Esophagus squamous epithelium (tissue), 5 donors: ENCODE results near the gene ITGA7. TPM values are rescaled to one million over a fixed set of nuclear protein-coding genes. Genes with fewer than 3 reads are reported as not detected.
A peak's percentile ranks its signal among the peaks of the same experiment; 100 is the strongest.

Source experiments
- DNase-seq: peaks from one replicate; lab custom pipeline; 2025; lab: John Stamatoyannopoulos, UW
- H3K27ac ChIP-seq, 4 donors: fragments of 200-600 bp; sonication (generic); one replicate each; pipeline ENCODE4 v1.5.1; 2016 to 2019; ENCODE audit warnings: mild to moderate bottlenecking in 1 of 4
- H3K27me3 ChIP-seq, 4 donors: fragments of 200-600 bp; sonication (generic); 1 replicate in 3 of 4; 2 replicates in 1 of 4; pipeline versions ENCODE4 v1.5.1 to v1.6.0; 2017 to 2021; ENCODE audit warnings: antibody characterized with exemption in 1 of 4
- H3K36me3 ChIP-seq, 3 donors: fragments of 200-600 bp; sonication (generic); one replicate each; pipeline ENCODE4 v1.5.1; 2016 to 2019
- H3K4me1 ChIP-seq, 3 donors: fragments of 200-600 bp; sonication (generic); one replicate each; pipeline ENCODE4 v1.5.1; 2017 to 2019
- H3K4me3 ChIP-seq, 4 donors: fragments of 200-600 bp; sonication (generic); 1 replicate in 3 of 4; 2 replicates in 1 of 4; pipeline ENCODE4 v1.5.1; 2016 to 2019; ENCODE audit warnings: mild to moderate bottlenecking in 2 of 4, moderate library complexity in 1 of 4
- H3K9me3 ChIP-seq, 3 donors: fragments of 200-600 bp; sonication (generic); one replicate each; pipeline ENCODE4 v1.5.1; 2016 to 2019
- POLR2A ChIP-seq, 4 donors: fragments of 450-650 bp; IDR thresholded peaks; one replicate each; pipeline ENCODE4 v1.6.1; 2017; ENCODE audit warnings: antibody characterized with exemption in 4 of 4, mild to moderate bottlenecking in 4 of 4, moderate library complexity in 3 of 4
- WGBS, 2 donors: methylation state at CpG; one replicate each; pipeline ENCODE4 v1.1.5; 2018; 5-methylcytosine and 5-hydroxymethylcytosine counted together
- intact Hi-C: fragments of 100-400 bp; cut with DNase I; formaldehyde crosslinking; loops from one replicate; pipeline ENCODE4 v1.15.0; 2022
- total RNA-seq, 4 donors: library from RNA; depleted of rRNA; stranded (reverse); fragments of >200 nt; gene quantifications; one replicate each; pipeline ENCODE4 v1.1.0, GENCODE V29; 2016
- TF ChIP-seq, protein P1 (sequence below), 6 experiments: fragments of 450-650 bp in 4 of 6; fragments of 200-600 bp in 2 of 6; sonication (generic) in 2 of 6; IDR thresholded peaks; one replicate each; pipeline ENCODE4 v1.5.1; 2016 to 2019; ENCODE audit warnings: antibody characterized with exemption in 6 of 6, mild to moderate bottlenecking in 4 of 6, moderate library complexity in 4 of 6
- donor health status: DM: yes; HTN: yes; CAD: no.

The ITGA7 gene
- total RNA-seq, 4 donors from 2014 or later = 1.1 to 26.3 (median 10.5) TPM

DNA sequence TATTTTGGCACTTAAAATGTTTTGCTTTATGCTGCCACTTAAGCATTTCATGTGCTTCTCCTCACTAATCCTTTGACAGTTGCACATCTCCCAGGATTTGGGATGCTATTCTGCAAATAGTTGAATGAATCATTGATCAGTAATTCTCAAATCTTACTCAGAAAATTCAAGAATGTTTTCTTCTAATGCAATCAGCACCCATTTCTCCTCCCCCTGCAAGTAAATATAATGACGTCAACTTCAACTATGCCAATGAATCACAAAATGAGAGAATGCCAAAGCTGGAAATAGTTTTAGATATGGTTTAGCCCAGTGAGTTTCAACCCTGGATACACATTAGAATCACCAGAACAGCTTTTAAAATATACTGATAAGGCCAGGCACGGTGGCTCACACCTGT, 6.0 kb upstream of the ITGA7 start:
- DNase-seq = no peak
- no peaks in the 10 kb centered on the region for H3K36me3 ChIP-seq
- H3K4me3 ChIP-seq = no peak overlapping the region
- H3K27me3 ChIP-seq = peaks cover 0 to 7% (median 0%) of the 10 kb centered on the region in 4 donors
- H3K4me1 ChIP-seq = peaks cover 23 to 59% (median 37%) of the 10 kb centered on the region in 3 donors
- WGBS, 2 donors = 56 to 61% methylated on average over 2 of the region's 2 CpGs
- H3K9me3 ChIP-seq = no peaks in the 10 kb centered on the region
- peak overlapping the region in 3 of 4 donors; percentile 57 to 83 (median 62) for H3K27ac ChIP-seq
- intact Hi-C loops = no loop called here
- TF ChIP-seq POLR2A (IDR thresholded peaks at IDR 0.05) = no peak
- TF ChIP-seq, protein P1, sequence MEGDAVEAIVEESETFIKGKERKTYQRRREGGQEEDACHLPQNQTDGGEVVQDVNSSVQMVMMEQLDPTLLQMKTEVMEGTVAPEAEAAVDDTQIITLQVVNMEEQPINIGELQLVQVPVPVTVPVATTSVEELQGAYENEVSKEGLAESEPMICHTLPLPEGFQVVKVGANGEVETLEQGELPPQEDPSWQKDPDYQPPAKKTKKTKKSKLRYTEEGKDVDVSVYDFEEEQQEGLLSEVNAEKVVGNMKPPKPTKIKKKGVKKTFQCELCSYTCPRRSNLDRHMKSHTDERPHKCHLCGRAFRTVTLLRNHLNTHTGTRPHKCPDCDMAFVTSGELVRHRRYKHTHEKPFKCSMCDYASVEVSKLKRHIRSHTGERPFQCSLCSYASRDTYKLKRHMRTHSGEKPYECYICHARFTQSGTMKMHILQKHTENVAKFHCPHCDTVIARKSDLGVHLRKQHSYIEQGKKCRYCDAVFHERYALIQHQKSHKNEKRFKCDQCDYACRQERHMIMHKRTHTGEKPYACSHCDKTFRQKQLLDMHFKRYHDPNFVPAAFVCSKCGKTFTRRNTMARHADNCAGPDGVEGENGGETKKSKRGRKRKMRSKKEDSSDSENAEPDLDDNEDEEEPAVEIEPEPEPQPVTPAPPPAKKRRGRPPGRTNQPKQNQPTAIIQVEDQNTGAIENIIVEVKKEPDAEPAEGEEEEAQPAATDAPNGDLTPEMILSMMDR (IDR thresholded peaks at IDR 0.05) = no peak

DNA sequence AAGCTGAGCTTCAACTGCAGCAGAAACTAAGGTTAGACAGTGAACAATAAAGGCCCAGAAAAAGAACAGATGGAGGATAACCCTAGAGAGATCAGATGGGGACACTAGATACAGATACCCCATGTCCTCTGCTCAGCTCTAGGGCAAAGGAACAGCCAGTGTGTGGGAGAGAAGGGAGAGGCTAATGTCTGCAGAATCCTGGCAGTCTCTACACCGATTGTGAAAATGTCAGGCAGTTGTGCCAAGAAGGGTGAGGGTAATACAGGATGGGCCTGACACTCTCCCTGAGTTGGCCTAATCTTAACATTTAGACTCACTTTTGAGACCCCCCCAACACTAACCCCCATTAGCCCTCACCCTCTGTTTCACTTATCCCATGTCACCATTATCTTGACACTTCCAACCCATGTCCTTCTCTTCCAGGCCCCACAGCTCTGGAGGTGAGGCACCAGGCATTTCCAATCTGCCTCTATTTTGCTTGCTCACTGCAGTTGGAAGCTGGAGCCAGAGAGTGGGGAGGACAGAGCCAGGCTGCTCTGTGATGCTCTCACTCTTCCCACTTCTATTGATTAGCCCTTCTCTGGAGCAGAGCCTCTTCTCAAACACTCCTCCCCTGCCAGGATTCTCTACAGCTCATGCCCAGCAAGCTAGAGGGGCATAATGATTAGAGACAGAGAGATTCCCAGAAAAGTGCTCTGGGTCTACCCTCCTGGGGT, 5.2 kb upstream of the ITGA7 start:
- Histone ChIP-seq H3K4me1 (peaks cover 23 to 59% (median 34%) of the 10 kb centered on the region in 3 donors), H3K36me3 (no peaks in the 10 kb centered on the region), H3K4me3 (no peak overlapping the region), H3K27ac (peak overlapping the region; percentile 27 to 83 (median 60)), H3K9me3 (no peaks in the 10 kb centered on the region), H3K27me3 (peaks cover 0 to 14% (median 0%) of the 10 kb centered on the region in 4 donors)
- 36 to 60% methylated on average over 1 of the region's 1 CpG for WGBS, 2 donors
- no peak for TF ChIP-seq POLR2A (IDR thresholded peaks at IDR 0.05)
- TF ChIP-seq, protein P1 (IDR thresholded peaks at IDR 0.05) = no peak
- DNase-seq = no peak
- intact Hi-C loops = no loop called here

DNA sequence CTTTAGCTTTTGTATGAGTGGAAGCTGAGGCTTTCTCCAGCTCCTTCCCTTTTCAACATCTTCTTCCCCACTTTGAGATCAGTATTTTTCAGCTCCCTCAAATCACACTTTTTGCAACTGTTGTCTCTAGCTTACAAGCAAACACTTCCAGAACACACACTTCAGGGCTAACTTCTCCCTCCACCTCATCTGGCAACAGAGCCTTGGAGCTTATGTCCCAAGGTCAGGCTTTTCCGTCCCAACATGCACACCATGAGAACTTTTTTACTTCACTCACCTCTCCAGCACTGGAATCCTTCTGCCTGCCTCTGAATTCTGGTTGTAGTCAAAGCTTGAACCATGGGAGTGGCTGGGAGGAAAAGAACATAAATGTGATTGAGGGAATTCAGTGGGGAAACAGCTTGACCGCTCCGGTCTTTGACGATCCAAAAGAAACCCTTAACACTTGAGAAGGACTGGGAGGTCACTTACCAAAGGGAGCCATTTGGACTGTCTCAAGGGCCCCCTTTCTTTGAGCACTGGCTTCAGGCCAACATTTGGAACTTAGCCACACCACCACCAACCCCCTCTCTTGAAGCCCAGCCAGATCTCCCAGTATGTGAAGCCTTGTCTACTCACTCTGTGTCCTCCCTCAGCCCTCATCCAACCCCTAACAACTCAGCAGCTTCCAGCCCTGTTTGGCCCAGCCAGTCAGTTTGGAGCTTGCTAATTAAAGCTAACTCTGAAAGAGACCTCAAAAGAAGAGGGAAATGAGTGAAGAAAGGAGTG, 4.3 kb upstream of the ITGA7 start:
- H3K4me1 ChIP-seq = peaks cover 21 to 59% (median 25%) of the 10 kb centered on the region in 3 donors
- H3K4me3 ChIP-seq = no peak overlapping the region

DNA sequence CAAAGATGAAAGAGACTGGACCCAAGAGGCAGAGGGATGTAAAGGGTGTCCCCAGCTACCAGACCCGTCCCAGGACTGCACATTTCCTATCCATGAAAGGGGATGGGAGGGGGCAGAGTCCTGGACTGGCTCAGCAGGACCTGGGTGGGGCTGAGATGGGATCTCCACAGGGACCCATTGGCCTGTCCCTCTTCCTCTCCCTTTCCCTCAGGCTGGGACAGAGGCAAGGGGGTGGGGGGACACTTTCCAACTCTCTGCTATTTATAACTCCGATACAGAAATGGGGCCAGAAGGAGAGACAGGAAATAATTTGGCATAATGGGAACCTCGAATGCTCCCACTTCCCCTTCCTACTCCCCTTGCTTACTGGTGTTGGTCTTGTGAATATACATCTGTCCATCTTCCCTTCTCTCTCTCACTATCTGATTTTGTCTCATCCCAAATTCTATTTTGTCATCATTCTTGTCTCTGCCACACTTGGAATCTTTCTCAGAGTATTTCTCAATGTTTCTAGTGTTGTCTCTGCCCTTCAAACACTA, 1.1 kb upstream of the ITGA7 start:
- Histone ChIP-seq H3K27me3 (peaks cover 0 to 38% (median 1%) of the 10 kb centered on the region in 4 donors), H3K4me1 (peaks cover 12 to 52% (median 21%) of the 10 kb centered on the region in 3 donors), H3K36me3 (no peaks in the 10 kb centered on the region), H3K27ac (peak overlapping the region; percentile 50 to 87 (median 81)), H3K4me3 (peak overlapping the region in 3 of 4 donors; percentile 56 to 65 (median 59)), H3K9me3 (no peaks in the 10 kb centered on the region)
- no peak for DNase-seq
- intact Hi-C loops = no loop called here
- TF ChIP-seq, protein P1 (IDR thresholded peaks at IDR 0.05) = no peak
- TF ChIP-seq POLR2A (IDR thresholded peaks at IDR 0.05) = no peak
- WGBS, 2 donors = 14 to 26% methylated on average over 3 of the region's 3 CpGs

More for the DNA sequence above, 4.3 kb upstream of the ITGA7 start:
- Histone ChIP-seq H3K36me3 (no peaks in the 10 kb centered on the region), H3K27me3 (peaks cover 0 to 23% (median 0%) of the 10 kb centered on the region in 4 donors), H3K27ac (peak overlapping the region; percentile 27 to 83 (median 60)), H3K9me3 (no peaks in the 10 kb centered on the region)
- 54 to 72% methylated on average over 4 of the region's 4 CpGs for WGBS, 2 donors
- intact Hi-C loops = no loop called here
- TF ChIP-seq, protein P1 (IDR thresholded peaks at IDR 0.05) = no peak
- no peak for TF ChIP-seq POLR2A (IDR thresholded peaks at IDR 0.05)
- DNase-seq = no peak
